ENCODE data around the gene ICA1.

The ICA1 gene

DNA sequence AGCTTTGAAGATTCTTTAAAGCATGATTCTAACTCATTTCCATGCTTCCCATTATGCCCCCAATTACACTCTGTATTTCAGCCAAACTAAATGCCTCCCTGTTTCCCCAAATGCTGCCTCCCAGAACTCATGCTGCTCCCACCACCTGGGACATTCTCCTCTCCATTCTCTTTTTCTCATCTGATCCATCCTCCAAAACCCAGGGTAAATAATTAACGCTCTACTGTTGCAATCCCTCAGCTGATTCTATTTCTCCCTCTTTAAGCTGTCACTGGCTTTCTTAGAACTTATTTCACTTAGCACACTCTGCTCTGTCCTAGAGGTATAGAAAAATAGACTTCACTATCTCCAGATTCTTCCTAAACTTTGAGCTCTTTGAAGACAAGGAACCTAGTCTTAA is 104.7 kb downstream of the ICA1 start:
- DNase-seq: no peak

- no peak for DNase-seq
Observed at GRCh38 chr7:8155836-8156235, 106.1 kb downstream of the ICA1 start.

- no peak for DNase-seq
Observed at GRCh38 chr7:8154272-8154671, 107.7 kb downstream of the ICA1 start.

DNA sequence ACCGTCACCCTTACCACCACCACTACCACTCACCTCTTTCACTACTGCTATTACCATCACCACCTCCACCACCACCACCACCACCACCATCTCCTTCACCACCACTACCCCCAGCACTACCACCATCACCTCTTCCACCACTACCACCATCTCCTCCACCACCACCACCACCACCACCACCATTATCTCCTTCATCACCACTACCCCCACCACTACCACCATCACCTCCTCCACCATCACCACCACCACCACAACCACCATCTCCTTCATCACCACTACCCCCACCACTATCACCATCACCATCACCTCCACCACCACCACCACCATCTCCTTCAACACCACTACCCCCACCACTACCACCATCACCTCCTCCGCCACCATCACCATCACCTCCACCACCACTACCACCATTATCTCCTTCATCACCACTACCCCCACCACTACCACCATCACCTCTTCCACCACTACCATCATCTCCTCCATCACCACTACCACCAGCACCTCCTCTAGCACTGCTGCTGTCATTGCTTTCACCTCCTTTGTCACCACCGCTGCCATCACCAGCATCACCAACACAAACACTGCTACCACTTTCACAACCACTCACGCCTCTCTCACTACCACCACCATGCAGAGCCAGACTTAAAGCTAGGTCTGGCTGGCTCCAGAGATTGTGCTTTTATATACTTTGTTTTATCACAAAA is 109.3 kb downstream of the ICA1 start:
- no peak for DNase-seq

DNA sequence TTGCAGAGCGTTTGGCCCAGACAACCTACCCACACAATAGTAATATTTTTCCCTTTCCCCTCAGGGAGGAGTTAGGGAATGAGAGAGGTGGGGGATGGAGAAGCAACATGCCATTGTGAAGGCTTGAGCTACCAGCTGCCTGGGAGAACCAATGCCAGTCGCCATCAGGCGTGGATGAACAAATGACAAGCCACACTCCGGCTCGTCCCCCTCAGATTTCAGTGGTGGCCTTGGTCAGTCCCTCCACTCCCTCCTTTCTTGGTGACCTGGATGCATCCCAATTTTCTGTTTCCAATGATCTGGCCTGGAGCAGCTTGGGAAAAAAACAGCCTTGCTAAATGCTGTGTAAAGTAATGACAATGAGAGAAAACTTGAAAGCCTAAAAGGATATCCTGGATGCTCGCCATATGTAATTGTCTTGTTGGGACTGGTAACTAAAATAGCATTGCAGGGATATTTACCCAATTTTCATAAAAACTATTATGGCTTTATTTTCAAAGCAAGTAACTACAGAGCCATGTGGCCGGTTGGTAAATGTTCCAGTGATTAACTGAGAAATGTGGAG is 110.7 kb downstream of the ICA1 start:
- DNase-seq: no peak

GRCh38 chr7:8149222-8149621 is 112.7 kb downstream of the ICA1 start:
- DNase-seq: no peak

GRCh38 chr7:8147760-8148463 is 114.1 kb downstream of the ICA1 start:
- DNase-seq: no peak

GRCh38 chr7:8146788-8147413 is 115.1 kb downstream of the ICA1 start:
- DNase-seq: no peak

- no peak for DNase-seq
Observed at GRCh38 chr7:8146106-8146787, 115.7 kb downstream of the ICA1 start.

DNA sequence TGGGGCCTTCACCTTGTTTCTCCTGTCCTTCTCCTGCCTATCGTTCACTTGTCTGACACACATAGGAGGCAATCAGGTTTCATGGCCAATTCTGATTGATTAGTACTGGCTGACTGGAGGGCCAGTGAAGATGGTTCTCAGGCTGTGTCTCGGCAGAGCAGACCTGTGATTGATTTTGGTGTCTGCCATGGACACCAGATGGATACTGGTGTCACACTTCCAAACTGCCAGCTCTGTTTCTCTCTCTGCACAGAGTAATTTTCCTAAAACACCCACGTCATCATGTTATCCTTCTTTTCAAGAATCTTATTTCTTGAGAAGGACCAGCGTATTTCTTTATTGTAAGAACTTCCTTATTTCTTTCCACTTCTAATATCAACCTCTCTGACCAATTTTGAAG is 117.1 kb downstream of the ICA1 start:
- no peak for DNase-seq

DNA sequence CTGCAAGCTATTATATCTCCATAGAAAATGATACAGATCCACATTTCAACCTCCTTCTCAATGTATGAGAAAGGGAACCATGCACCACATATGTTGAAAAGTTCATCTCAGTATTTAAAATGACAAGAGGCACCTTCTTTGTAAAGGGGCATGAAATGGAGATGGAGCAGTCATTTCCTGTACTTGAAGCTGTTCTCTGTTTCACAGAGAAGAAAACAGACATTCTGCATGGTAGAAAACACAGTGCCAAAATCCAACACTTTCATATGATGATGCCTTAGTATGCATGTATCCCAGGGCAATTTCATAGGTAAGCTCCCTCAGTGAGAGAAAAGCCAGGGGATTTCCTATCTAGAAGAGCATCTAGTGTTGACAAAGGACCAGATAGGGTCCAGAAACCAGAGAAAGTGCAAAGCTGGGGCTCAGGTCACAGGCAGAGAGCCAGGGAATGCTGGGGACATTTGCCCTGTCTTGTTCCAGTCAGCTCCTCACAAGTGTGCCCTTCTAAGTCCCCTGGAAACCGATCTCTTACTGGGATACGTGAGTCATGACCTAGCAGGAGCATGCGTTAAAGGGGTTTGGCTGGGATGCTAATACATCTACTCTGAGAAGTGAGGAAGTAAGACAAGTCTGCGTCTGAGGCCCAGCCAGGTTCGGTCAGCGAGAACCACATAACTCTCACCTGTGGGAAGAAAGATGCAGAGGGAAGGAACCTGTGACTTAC is 118.7 kb downstream of the ICA1 start:
- DNase-seq: no peak

GRCh38 chr7:8142477-8142876 is 119.5 kb downstream of the ICA1 start:
- no peak for DNase-seq

DNA sequence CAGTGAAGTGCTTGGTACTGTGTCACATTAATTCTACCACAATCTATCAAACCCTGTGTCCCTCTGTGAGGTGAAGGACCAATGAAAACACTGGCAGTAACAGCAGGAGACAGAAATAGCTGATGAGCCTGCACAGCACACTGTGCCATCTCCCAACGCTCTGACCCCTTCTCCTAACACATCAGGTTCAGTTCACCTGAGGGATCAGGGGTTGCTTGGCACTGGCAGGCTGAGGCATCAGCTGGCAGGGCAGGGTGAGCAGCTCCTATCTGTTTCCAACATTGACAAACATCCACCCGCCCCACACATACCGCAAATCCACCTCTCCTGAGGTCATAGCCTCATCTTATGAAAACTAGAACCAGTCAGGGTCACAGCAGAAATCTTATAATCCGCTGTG is 120.9 kb downstream of the ICA1 start:
- DNase-seq: no peak

- no peak for DNase-seq
Observed at GRCh38 chr7:8136051-8136730, 125.8 kb downstream of the ICA1 start.

DNA sequence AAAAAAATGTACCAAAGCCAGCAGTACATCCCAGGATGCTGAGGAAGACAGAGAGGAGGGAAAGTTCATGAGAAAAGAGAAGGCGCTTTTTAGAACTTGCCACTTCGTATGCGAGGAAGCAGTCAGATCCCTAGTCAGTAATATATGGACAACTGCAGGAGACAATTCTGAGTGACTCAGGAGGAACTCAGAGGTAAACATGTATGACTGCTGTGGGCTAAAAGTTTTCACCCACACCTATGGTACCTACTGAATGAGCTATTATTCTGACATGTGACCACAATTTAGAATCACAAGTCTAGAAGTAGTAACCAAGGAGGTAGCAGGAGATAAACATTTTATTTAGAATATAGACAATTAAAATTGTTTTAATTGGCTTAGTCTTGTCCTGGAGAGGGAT is 126.5 kb downstream of the ICA1 start:
- no peak for DNase-seq

- no peak for DNase-seq
Observed at GRCh38 chr7:8134089-8134733, 127.8 kb downstream of the ICA1 start.

DNA sequence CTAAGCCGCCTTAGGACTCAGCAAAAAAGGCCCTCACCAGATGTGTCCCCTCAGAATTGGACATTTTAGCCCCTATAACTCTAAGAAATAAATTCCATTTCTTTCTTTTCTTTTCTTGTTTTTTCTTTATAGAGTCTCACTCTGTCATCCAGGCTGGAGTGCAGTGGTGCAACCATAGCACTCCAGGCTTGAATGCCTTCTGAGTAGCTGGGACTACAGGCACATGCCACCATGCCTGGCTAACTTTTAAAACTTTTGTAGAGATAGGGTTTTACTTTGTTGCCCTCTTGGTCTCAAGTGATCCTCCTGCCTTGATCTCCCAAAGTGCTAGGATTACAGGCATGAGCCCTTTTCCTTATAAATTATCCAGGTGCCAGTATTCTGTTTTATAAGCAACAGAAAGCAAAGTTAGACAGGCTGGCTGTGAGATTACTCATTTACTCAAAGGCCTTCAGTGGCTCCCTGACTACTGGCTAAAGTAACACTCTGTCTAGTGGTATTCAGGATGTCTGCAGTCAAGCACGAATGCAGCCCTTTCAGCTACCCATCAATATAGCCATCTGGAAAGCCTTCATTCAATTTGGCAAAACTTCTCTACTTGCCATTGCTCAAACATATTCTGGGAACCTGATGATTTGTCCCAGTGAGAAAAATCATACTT is 128.6 kb downstream of the ICA1 start:
- DNase-seq: no peak

DNA sequence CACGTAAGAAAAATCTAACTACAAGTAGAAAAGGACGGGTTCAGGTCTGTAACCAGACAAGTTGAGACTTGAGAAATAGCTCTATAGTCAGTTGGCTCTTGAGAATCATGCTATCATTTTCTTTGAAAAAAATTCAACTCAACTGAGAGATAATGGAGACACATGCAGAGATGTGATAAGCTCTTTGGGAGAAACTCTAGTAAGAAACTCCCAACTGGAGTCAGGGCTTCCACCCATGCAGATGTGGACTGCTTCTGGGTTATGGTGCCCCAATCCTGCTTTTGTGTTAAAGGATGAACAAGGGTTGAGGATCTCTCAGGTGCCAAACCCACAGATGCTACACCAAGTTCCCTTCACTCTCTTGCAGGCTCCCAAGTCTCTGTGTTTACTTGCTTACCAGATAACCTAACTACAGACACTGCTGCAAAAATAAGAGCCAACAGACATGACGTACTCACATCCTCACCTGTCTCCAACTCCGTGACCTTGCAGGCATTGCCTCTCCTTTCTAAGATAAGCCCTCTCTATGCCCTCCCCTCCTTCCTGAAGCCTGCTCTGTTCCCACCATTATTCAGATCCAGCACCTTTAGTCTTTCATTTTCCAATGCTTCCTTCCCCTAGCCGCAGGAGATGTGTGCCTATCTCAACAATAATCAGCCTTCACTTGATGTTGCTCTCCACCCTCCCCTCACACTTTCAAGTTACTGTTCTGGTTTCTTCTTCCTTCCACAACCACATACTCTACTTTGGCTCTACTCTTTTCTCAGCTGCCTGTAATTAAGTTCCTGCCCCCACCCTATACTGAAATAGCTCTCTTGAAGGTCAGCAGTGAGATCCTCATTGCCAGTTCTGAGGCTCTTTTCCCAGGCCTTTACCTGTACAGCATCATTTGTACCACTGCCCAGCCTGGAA is 130.0 kb downstream of the ICA1 start:
- no peak for DNase-seq

GRCh38 chr7:8130663-8131062 is 131.3 kb downstream of the ICA1 start:
- DNase-seq: no peak

- DNase-seq: no peak
Observed at GRCh38 chr7:8129318-8129659, 132.7 kb downstream of the ICA1 start.
